Tibial nerve (tissue), 3 donors: ENCODE results near the gene PVALEF.

Experiments
- POLR2A ChIP-seq, 2 donors: fragments of 450-650 bp; IDR thresholded peaks; one replicate each; pipeline ENCODE4 v1.6.1; 2017; ENCODE audit warnings: antibody characterized with exemption in 2 of 2, mild to moderate bottlenecking in 2 of 2, moderate library complexity in 2 of 2
- TF ChIP-seq, protein P1 (sequence below), 5 experiments: fragments of 200-600 bp in 3 of 5; fragments of 450-650 bp in 2 of 5; sonication (generic) in 3 of 5; IDR thresholded peaks; one replicate each; pipeline ENCODE4 v1.5.1; 2016 to 2019; ENCODE audit warnings: antibody characterized with exemption in 5 of 5, mild to moderate bottlenecking in 3 of 5, moderate library complexity in 2 of 5

DNA sequence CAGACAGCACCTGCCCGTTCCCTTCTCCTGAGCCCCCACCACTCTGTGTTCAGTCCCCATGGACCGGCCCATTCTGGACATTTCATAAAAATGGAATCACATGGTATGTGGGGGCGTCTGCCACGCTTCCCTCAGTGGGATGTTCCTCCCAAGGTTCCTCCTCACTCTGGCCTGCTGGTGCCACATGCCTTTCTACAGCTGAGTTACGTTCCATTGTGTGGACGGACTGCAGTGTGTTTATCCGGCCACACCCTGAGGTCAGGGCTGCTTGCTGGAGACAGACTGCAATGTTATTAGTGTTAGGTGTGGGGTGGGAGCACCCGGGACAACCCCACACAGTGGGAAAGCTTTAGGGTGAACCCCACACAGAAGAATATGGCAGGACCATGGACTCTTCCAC is 6.6 kb downstream of the PVALEF start:
- TF ChIP-seq, protein P1, sequence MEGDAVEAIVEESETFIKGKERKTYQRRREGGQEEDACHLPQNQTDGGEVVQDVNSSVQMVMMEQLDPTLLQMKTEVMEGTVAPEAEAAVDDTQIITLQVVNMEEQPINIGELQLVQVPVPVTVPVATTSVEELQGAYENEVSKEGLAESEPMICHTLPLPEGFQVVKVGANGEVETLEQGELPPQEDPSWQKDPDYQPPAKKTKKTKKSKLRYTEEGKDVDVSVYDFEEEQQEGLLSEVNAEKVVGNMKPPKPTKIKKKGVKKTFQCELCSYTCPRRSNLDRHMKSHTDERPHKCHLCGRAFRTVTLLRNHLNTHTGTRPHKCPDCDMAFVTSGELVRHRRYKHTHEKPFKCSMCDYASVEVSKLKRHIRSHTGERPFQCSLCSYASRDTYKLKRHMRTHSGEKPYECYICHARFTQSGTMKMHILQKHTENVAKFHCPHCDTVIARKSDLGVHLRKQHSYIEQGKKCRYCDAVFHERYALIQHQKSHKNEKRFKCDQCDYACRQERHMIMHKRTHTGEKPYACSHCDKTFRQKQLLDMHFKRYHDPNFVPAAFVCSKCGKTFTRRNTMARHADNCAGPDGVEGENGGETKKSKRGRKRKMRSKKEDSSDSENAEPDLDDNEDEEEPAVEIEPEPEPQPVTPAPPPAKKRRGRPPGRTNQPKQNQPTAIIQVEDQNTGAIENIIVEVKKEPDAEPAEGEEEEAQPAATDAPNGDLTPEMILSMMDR (IDR thresholded peaks at IDR 0.05), result no peak
- no peak for TF ChIP-seq POLR2A (IDR thresholded peaks at IDR 0.05)
